Transverse colon (tissue), 4 donors: ENCODE data around the gene TMEM214.

Experiments
- EP300 ChIP-seq: sonication (generic); formaldehyde crosslinking; IDR thresholded peaks from one replicate; pipeline ENCODE4 v1.6.1; 2017; ENCODE audit warnings: antibody characterized with exemption, low read depth
- POLR2AphosphoS5 ChIP-seq, 3 donors: sonication (generic); formaldehyde crosslinking; IDR thresholded peaks; one replicate each; pipeline ENCODE4 v1.6.1; 2016; ENCODE audit warnings: antibody characterized with exemption in 3 of 3
- TF ChIP-seq, protein P1 (sequence below), 5 experiments: fragments of 200-600 bp in 3 of 5; fragments of 450-650 bp in 2 of 5; sonication (generic) in 3 of 5; IDR thresholded peaks; 1 replicate in 2 of 5; 2 replicates in 3 of 5; pipeline ENCODE4 v1.5.1; 2016 to 2017; ENCODE audit warnings: antibody characterized with exemption in 5 of 5, inconsistent platforms in 3 of 5, mild to moderate bottlenecking in 2 of 5, moderate library complexity in 1 of 5

DNA sequence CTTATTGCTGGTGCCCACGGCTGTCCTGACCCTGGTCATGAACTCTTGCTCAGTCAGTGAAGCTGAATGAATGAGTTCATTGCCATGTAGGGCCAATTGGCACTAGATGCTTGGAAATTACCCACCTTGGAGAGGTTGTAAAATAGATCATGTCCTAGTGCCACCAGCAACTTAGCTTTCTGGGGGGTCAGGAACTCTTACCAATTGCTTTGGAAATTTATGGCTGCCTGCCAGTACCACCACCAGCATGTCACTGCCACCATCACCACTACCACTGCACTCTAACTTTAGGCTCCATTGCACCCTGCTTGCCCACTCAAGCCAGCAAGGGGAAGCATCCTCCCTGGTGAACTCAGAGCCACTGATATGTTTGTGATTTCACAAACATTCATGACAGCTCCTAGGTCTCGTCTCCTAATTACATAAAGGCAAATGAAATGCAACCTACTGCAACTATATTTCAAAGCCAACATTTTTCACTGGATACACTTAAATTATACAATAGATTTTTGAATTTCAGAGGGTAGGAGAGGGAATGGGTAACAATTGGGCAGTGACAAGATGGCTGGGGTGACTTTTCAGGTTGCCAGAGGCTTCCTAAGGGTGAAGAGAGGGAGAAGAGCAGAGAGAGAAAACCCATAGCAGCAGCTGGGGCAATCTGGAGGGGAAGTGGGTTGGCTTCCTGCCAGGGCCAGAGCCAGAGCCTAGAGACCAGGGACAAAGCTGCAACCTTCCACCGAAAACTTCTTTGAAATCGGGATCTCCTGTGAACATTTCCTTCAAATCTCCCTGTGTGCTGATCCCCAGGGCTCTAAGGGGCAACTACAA lies 42.2 kb downstream of the TMEM214 start:
- TF ChIP-seq, protein P1, sequence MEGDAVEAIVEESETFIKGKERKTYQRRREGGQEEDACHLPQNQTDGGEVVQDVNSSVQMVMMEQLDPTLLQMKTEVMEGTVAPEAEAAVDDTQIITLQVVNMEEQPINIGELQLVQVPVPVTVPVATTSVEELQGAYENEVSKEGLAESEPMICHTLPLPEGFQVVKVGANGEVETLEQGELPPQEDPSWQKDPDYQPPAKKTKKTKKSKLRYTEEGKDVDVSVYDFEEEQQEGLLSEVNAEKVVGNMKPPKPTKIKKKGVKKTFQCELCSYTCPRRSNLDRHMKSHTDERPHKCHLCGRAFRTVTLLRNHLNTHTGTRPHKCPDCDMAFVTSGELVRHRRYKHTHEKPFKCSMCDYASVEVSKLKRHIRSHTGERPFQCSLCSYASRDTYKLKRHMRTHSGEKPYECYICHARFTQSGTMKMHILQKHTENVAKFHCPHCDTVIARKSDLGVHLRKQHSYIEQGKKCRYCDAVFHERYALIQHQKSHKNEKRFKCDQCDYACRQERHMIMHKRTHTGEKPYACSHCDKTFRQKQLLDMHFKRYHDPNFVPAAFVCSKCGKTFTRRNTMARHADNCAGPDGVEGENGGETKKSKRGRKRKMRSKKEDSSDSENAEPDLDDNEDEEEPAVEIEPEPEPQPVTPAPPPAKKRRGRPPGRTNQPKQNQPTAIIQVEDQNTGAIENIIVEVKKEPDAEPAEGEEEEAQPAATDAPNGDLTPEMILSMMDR (IDR thresholded peaks at IDR 0.05), result no peak
- no peak for TF ChIP-seq POLR2AphosphoS5 (IDR thresholded peaks at IDR 0.05)
- no peak for TF ChIP-seq EP300
